Chondrocyte (in vitro differentiated cells): Measurements from ENCODE around the gene THBS2. TPM values are rescaled to one million over a fixed set of nuclear protein-coding genes. Genes with fewer than 3 reads are reported as not detected.

ENCODE experiments used
- DNase-seq: peaks from one replicate; pipeline ENCODE4 v3.0.0; 2021; ENCODE audit warnings: mixed read lengths, low spot score
- H3K27ac Mint-ChIP-seq: one replicate; pipeline ENCODE4 v1.8.0; 2021; ENCODE audit warnings: mild to moderate bottlenecking, moderate library complexity, mixed read lengths; ENCODE audit not compliant: unreplicated experiment
- H3K27me3 Mint-ChIP-seq: 2 replicates; pipeline ENCODE4 v1.8.0; 2021; ENCODE audit warnings: low read depth, mixed read lengths
- H3K36me3 Mint-ChIP-seq: 2 replicates; pipeline ENCODE4 v1.8.0; 2021; ENCODE audit warnings: low read depth, mixed read lengths
- H3K4me1 Mint-ChIP-seq: 2 replicates; pipeline ENCODE4 v1.8.0; 2021; ENCODE audit warnings: low read depth, mild to moderate bottlenecking, mixed read lengths
- H3K4me3 Mint-ChIP-seq: one replicate; pipeline ENCODE4 v1.8.0; 2021; ENCODE audit warnings: mild to moderate bottlenecking, moderate library complexity, mixed read lengths; ENCODE audit not compliant: unreplicated experiment
- H3K9me3 Mint-ChIP-seq: 2 replicates; pipeline ENCODE4 v1.8.0; 2021; ENCODE audit warnings: low read depth, mixed read lengths
- total RNA-seq: library from RNA; stranded (reverse); gene quantifications from 3 replicates; pipeline ENCODE4 v1.2.1, GENCODE V29; 2021
- TF ChIP-seq, protein P1 (sequence below): fragments of 200-600 bp; sonication (generic); IDR thresholded peaks from 2 replicates; pipeline ENCODE4 v1.5.0; 2021; ENCODE audit warnings: antibody characterized with exemption, mild to moderate bottlenecking, moderate library complexity

Gene THBS2
- total RNA-seq, 1 donor from 2014 or later, result 1,285 TPM

DNA sequence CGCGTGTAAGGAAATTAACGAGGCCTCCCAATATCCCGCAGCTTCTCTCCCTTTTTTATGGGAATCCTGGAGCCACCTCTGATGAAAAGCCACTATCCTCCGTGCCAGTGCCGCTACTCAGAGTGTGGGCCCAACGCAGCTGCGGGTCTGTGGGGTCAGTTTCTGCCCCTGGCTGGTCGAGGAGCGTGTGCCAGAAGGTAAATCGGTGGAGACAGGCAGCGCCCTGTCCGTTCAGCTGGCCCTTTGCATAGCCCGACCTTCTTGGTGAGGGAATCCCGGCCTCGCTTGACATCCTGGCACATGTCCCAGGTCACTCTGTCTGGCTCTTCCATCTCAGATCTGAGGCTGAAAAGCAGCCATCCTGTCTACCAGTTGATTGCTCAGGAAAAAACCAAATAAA is 4.6 kb downstream of the THBS2 start:
- H3K36me3 Mint-ChIP-seq, result peaks cover 80% of the 10 kb centered on the region
- no peak for DNase-seq
- H3K27me3 Mint-ChIP-seq, result no peaks in the 10 kb centered on the region
- TF ChIP-seq, protein P1, sequence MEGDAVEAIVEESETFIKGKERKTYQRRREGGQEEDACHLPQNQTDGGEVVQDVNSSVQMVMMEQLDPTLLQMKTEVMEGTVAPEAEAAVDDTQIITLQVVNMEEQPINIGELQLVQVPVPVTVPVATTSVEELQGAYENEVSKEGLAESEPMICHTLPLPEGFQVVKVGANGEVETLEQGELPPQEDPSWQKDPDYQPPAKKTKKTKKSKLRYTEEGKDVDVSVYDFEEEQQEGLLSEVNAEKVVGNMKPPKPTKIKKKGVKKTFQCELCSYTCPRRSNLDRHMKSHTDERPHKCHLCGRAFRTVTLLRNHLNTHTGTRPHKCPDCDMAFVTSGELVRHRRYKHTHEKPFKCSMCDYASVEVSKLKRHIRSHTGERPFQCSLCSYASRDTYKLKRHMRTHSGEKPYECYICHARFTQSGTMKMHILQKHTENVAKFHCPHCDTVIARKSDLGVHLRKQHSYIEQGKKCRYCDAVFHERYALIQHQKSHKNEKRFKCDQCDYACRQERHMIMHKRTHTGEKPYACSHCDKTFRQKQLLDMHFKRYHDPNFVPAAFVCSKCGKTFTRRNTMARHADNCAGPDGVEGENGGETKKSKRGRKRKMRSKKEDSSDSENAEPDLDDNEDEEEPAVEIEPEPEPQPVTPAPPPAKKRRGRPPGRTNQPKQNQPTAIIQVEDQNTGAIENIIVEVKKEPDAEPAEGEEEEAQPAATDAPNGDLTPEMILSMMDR, result no peak
- H3K27ac Mint-ChIP-seq, result peak overlapping the region; percentile 49
- peak overlapping the region; percentile 92 for H3K4me3 Mint-ChIP-seq
- peaks cover 76% of the 10 kb centered on the region for H3K4me1 Mint-ChIP-seq
- no peaks in the 10 kb centered on the region for H3K9me3 Mint-ChIP-seq

DNA sequence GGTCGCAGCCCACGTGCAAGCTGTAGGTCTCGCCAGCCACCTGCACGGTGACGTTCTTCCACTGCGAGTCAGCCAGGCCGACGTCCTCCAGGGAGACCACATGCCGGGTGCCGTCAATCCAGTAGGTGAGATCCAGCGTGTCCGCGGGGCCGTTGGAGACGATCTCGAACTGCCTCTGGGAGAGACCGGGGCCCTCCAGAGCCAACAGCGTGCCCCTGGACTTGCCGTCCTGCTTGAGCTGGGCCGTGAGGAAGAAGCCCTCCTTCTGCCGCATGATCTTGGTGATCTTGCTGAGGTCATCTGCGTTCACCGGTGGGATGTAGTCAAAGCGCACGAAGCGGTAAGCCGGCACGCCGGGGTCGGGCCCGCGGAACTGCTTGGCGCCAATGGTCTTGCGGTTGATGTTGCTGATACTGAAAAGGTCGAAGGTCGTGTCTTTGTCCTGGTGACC is 5.1 kb downstream of the THBS2 start:
- Mint-ChIP-seq H3K4me3 (no peak overlapping the region), H3K4me1 (peaks cover 73% of the 10 kb centered on the region), H3K36me3 (peaks cover 85% of the 10 kb centered on the region)

DNA sequence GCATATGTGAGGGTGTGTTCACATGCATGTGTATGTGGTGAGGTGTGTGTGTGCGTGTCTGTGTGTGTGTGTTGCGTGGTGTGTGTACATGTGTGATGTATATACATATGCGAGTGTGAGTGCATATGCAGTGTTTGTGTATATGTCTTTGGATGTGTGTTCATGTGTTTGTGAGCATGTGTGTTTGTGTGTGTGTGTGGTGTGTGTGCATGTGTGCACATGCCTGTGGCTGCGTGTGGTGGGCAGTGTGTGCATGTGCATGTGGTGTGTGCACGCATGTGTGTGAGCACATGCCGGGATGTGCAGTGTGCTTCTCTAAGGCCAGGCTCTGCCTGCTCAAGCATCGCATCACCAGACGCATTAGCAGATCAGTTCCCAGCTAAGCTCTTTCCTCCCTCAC is 5.7 kb downstream of the THBS2 start:
- Mint-ChIP-seq H3K36me3 (peaks cover 86% of the 10 kb centered on the region), H3K27ac (peak overlapping the region; percentile 14), H3K9me3 (no peaks in the 10 kb centered on the region), H3K4me1 (peaks cover 73% of the 10 kb centered on the region), H3K4me3 (no peak overlapping the region), H3K27me3 (no peaks in the 10 kb centered on the region)
- TF ChIP-seq, protein P1, result no peak
- no peak for DNase-seq

More for the DNA sequence above, 5.1 kb downstream of the THBS2 start:
- TF ChIP-seq, protein P1, result no peak
- Mint-ChIP-seq H3K27ac (peak overlapping the region; percentile 14), H3K27me3 (no peaks in the 10 kb centered on the region), H3K9me3 (no peaks in the 10 kb centered on the region)
- no peak for DNase-seq

DNA sequence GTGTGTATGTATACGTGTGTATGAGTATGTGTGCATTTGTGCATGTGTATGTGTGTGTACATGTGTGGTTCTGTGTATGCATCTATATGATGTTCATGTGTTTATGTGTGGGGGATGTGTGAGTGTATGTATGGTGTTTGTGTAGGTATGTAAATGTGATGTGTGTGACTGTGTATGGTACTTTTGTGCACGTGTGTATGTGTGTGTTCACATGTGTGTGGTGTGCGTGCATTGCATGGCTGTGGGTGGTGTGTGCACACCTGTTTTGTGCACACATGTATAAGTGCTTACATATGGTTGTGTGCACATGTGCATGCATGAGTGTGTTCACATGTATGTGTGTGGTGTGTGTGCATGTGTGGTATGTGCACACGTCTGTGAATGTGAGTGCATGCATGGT is 6.2 kb downstream of the THBS2 start:
- H3K36me3 Mint-ChIP-seq, result peaks cover 83% of the 10 kb centered on the region
- no peaks in the 10 kb centered on the region for H3K27me3 Mint-ChIP-seq
- H3K27ac Mint-ChIP-seq, result no peak overlapping the region
- TF ChIP-seq, protein P1, result no peak
- H3K9me3 Mint-ChIP-seq, result no peaks in the 10 kb centered on the region
- peaks cover 69% of the 10 kb centered on the region for H3K4me1 Mint-ChIP-seq
- H3K4me3 Mint-ChIP-seq, result peak overlapping the region; percentile 10
- DNase-seq, result no peak

DNA sequence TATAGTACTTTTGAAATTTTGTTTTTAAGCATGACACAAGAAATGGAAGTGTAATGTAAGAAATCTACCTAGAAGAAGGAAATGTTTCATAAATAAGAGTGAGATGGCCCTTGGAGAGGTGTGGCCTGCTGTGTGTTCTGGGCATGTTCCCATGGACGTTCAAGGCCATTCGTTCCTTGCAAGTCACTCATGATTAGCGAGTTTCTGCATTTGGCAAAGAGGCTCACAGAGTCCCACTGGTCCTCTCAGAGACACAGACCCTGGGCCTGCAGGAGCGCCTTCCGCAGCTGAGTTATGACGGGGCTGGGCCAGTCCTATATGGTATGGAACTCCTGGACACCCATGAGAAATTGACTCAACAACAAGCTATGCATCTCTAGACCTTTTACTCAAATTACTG is 7.2 kb downstream of the THBS2 start:
- TF ChIP-seq, protein P1, result no peak
- Mint-ChIP-seq H3K9me3 (no peaks in the 10 kb centered on the region), H3K4me1 (peaks cover 63% of the 10 kb centered on the region), H3K27me3 (no peaks in the 10 kb centered on the region), H3K36me3 (peaks cover 77% of the 10 kb centered on the region), H3K27ac (no peak overlapping the region), H3K4me3 (peak overlapping the region; percentile 21)
- no peak for DNase-seq
